Right ventricle myocardium superior (tissue), 1 donor: ENCODE data around the gene SPTLC2. TPM values are rescaled to one million over a fixed set of nuclear protein-coding genes. Genes with fewer than 3 reads are reported as not detected.

ENCODE experiments used
- ATAC-seq: fragments of 200-7000 bp; cut with Tn5 transposase; one replicate; pipeline ENCODE4 v1.9.1; 2020; ENCODE audit warnings: mild to moderate bottlenecking; ENCODE audit not compliant: poor library complexity
- DNase-seq: peaks from one replicate; pipeline ENCODE4 v3.0.0-alpha.2; 2020
- intact Hi-C: fragments of 100-400 bp; cut with DNase I; formaldehyde crosslinking; loops from one replicate; pipeline ENCODE4 v1.11.2; 2022
- total RNA-seq: library from RNA; stranded (reverse); fragmentation: NEBNext Ultra II Directional; extraction: Animal tissue kit (Norgen Biotek cat#: 25700); gene quantifications from one replicate; pipeline ENCODE4 v1.2.1, GENCODE V29; 2021
- donor health status: DM: no; HTN: yes; CAD: no; lungs with severe emphysema.

The SPTLC2 gene
- total RNA-seq, 1 donor from 2014 or later, result 10.2 TPM

- intact Hi-C loops, result no loop called here
- DNase-seq, result no peak
- ATAC-seq, result no peak
Measured at GRCh38 chr14:77489041-77489440, 127.4 kb downstream of the SPTLC2 start.

GRCh38 chr14:77488558-77488957, 127.9 kb downstream of the SPTLC2 start:
- DNase-seq (no peak), ATAC-seq (no peak)
- intact Hi-C loops, result no loop called here

GRCh38 chr14:77485901-77486678, 130.3 kb downstream of the SPTLC2 start:
- no peak for ATAC-seq
- intact Hi-C loops, result no loop called here
- no peak for DNase-seq

GRCh38 chr14:77485256-77485655, 131.2 kb downstream of the SPTLC2 start:
- no peak for ATAC-seq
- intact Hi-C loops, result no loop called here
- DNase-seq, result no peak

GRCh38 chr14:77482422-77482821, 134.0 kb downstream of the SPTLC2 start:
- ATAC-seq, result no peak
- no peak for DNase-seq
- intact Hi-C loops, result no loop called here

GRCh38 chr14:77478796-77479195, 137.6 kb downstream of the SPTLC2 start:
- no peak for ATAC-seq

GRCh38 chr14:77478029-77478428, 138.4 kb downstream of the SPTLC2 start:
- intact Hi-C loops, result no loop called here
- ATAC-seq (no peak), DNase-seq (no peak)

More at GRCh38 chr14:77478796-77479195, 137.6 kb downstream of the SPTLC2 start:
- intact Hi-C loops, result no loop called here
- no peak for DNase-seq

GRCh38 chr14:77475432-77476115, 140.9 kb downstream of the SPTLC2 start:
- intact Hi-C loops, result no loop called here
- DNase-seq (no peak), ATAC-seq (no peak)

- ATAC-seq, result peak; percentile 65
- intact Hi-C loops, result no loop called here
- peak; percentile 51 for DNase-seq
Measured at GRCh38 chr14:77474479-77475177, 141.8 kb downstream of the SPTLC2 start.

- DNase-seq (no peak), ATAC-seq (no peak)
- intact Hi-C loops, result no loop called here
Measured at GRCh38 chr14:77473921-77474320, 142.5 kb downstream of the SPTLC2 start.

GRCh38 chr14:77470224-77470870, 146.1 kb downstream of the SPTLC2 start:
- intact Hi-C loops, result no loop called here

GRCh38 chr14:77469539-77469938, 146.9 kb downstream of the SPTLC2 start:
- ATAC-seq, result no peak
- intact Hi-C loops, result no loop called here
- no peak for DNase-seq

More at GRCh38 chr14:77470224-77470870, 146.1 kb downstream of the SPTLC2 start:
- DNase-seq, result no peak
- ATAC-seq, result no peak

- ATAC-seq (no peak), DNase-seq (no peak)
- intact Hi-C loops, result no loop called here
Measured at GRCh38 chr14:77469067-77469505, 147.4 kb downstream of the SPTLC2 start.

- no peak for DNase-seq
- no peak for ATAC-seq
- intact Hi-C loops, result no loop called here
Measured at GRCh38 chr14:77467801-77468200, 148.6 kb downstream of the SPTLC2 start.

- intact Hi-C loops, result no loop called here
- DNase-seq (no peak), ATAC-seq (no peak)
Measured at GRCh38 chr14:77459072-77459723, 157.2 kb downstream of the SPTLC2 start.

- ATAC-seq, result peak; percentile 31
- no peak for DNase-seq
- intact Hi-C loops, result no loop called here
Measured at GRCh38 chr14:77458249-77458950, 158.0 kb downstream of the SPTLC2 start.

GRCh38 chr14:77457522-77458248, 158.8 kb downstream of the SPTLC2 start, which contains the start of the genes AHSA1 and VIPAS39:
Gene AHSA1, plus strand, starts transcription at chr14:77458093. Its CDS starts 97 bp downstream, at chr14:77458190.
Gene VIPAS39, minus strand, starts transcription at chr14:77457601. Its CDS starts 3,499 bp downstream, at chr14:77454102.
- DNase-seq (peak; percentile 95), ATAC-seq (peak; percentile 99)
- intact Hi-C loops, result no loop called here
